Measurements from ENCODE around the gene RASSF10. TPM values are rescaled to one million over a fixed set of nuclear protein-coding genes. Genes with fewer than 3 reads are reported as not detected.

The RASSF10 gene
- total RNA-seq, 4 donors from 2014 or later, result 0.27 to 1.3 TPM; not detected in 2

- Histone ChIP-seq H3K4me1 (no peaks in the 10 kb centered on the region), H3K36me3 (no peaks in the 10 kb centered on the region), H3K9me3 (no peaks in the 10 kb centered on the region), H3K27me3 (no peaks in the 10 kb centered on the region), H3K4me3 (no peak overlapping the region), H3K27ac (no peak overlapping the region)
- no peak for ATAC-seq
- 83 to 91% methylated on average over 1 of the region's 1 CpG for WGBS, 2 donors (ENCODE audit: low coverage in 1 of 2)
- TF ChIP-seq POLR2AphosphoS5 (IDR thresholded peaks at IDR 0.05) (no peak), EP300 (IDR thresholded peaks at IDR 0.05) (no peak), CTCF (IDR thresholded peaks at IDR 0.05) (no peak), POLR2A (IDR thresholded peaks at IDR 0.05) (no peak)
Measured at GRCh38 chr11:12993626-12994025, 15.5 kb upstream of the RASSF10 start.

- no peak for TF ChIP-seq POLR2AphosphoS5 (IDR thresholded peaks at IDR 0.05)
- TF ChIP-seq CTCF (IDR thresholded peaks at IDR 0.05), result no peak
- TF ChIP-seq EP300 (IDR thresholded peaks at IDR 0.05), result no peak
- TF ChIP-seq POLR2A (IDR thresholded peaks at IDR 0.05), result no peak
- Histone ChIP-seq H3K9me3 (no peaks in the 10 kb centered on the region), H3K4me1 (no peaks in the 10 kb centered on the region), H3K27ac (no peak overlapping the region), H3K4me3 (no peak overlapping the region), H3K36me3 (no peaks in the 10 kb centered on the region), H3K27me3 (no peaks in the 10 kb centered on the region)
- WGBS, 2 donors (ENCODE audit: low coverage in 1 of 2), result 62 to 86% methylated on average over 2 of the region's 2 CpGs
- no peak for ATAC-seq
Measured at GRCh38 chr11:12994476-12994875, 14.6 kb upstream of the RASSF10 start.

- no peak overlapping the region for H3K4me3 ChIP-seq
- no peaks in the 10 kb centered on the region for H3K4me1 ChIP-seq
- TF ChIP-seq POLR2AphosphoS5 (IDR thresholded peaks at IDR 0.05) (peak; percentile 33), CTCF (IDR thresholded peaks at IDR 0.05) (no peak), POLR2A (IDR thresholded peaks at IDR 0.05) (no peak)
- peak; percentile 87 for ATAC-seq
- no peaks in the 10 kb centered on the region for H3K36me3 ChIP-seq
- H3K9me3 ChIP-seq, result no peaks in the 10 kb centered on the region
- no peak overlapping the region for H3K27ac ChIP-seq
- H3K27me3 ChIP-seq, result peaks cover 4% of the 10 kb centered on the region
Measured at GRCh38 chr11:12995188-12995587, 13.9 kb upstream of the RASSF10 start.

GRCh38 chr11:12995823-12996222 lies 13.3 kb upstream of the RASSF10 start:
- H3K27me3 ChIP-seq, result peaks cover 8% of the 10 kb centered on the region
- no peak overlapping the region for H3K4me3 ChIP-seq
- ATAC-seq, result no peak
- H3K36me3 ChIP-seq, result no peaks in the 10 kb centered on the region
- no peaks in the 10 kb centered on the region for H3K4me1 ChIP-seq
- no peaks in the 10 kb centered on the region for H3K9me3 ChIP-seq
- TF ChIP-seq POLR2A (IDR thresholded peaks at IDR 0.05) (no peak), CTCF (IDR thresholded peaks at IDR 0.05) (no peak), POLR2AphosphoS5 (IDR thresholded peaks at IDR 0.05) (no peak), EP300 (IDR thresholded peaks at IDR 0.05) (no peak)
- H3K27ac ChIP-seq, result no peak overlapping the region

GRCh38 chr11:12997168-12997567 lies 11.9 kb upstream of the RASSF10 start:
- H3K27me3 ChIP-seq, result peaks cover 8% of the 10 kb centered on the region
- WGBS, 2 donors (ENCODE audit: low coverage in 1 of 2), result 56 to 100% methylated on average over 1 of the region's 1 CpG
- H3K36me3 ChIP-seq, result no peaks in the 10 kb centered on the region
- H3K4me1 ChIP-seq, result no peaks in the 10 kb centered on the region
- no peak overlapping the region for H3K27ac ChIP-seq
- H3K4me3 ChIP-seq, result no peak overlapping the region
- H3K9me3 ChIP-seq, result no peaks in the 10 kb centered on the region
- TF ChIP-seq POLR2AphosphoS5 (IDR thresholded peaks at IDR 0.05) (no peak), CTCF (IDR thresholded peaks at IDR 0.05) (no peak), POLR2A (IDR thresholded peaks at IDR 0.05) (no peak), EP300 (IDR thresholded peaks at IDR 0.05) (no peak)
- no peak for ATAC-seq

Data from gastroesophageal sphincter (tissue), 4 donors.